NCI-H510A treated with DMSO at 0.1 percent for 48 hours (cell line): ENCODE measurements around the gene PKP3.
A peak's percentile ranks its signal among the peaks of the same experiment; 100 is the strongest.
"Not testable (repeated sequence)": the region's sequence is repeated elsewhere in the genome, so short reads cannot be mapped to it uniquely, and the experiment has no call there.

Experiments
- DNase-seq: peaks from one replicate; lab custom pipeline; 2025; lab: John Stamatoyannopoulos, UW

PKP3 gene

GRCh38 chr11:412641-413119 is 18.7 kb downstream of the PKP3 start:
- no peak for DNase-seq

GRCh38 chr11:413120-414081 is 19.4 kb downstream of the PKP3 start:
- no peak for DNase-seq

DNA sequence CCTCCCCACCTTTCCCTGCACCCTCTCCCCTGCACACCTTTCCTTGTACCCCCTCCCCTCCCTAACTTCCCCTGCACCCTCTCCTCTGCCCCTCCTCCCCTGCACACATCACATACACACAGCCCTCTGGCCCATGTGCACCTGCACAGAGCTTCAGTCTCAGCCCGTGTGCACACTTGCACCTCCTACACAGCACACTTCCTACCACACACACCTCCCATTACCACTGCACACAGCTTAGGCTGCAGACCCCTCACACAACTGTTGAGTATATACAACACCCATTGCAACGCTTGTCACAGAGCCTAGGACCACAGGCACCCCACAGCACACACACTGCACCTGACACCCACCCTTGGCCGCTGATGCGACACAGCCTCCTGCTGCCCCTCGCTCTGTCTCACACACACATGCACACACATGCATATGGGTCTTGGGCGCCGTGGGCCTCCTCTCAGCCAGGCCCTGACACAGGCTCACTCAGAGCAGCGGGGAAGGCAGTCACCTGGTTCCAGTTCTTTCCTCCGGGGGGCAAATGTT is 20.4 kb downstream of the PKP3 start:
- no peak for DNase-seq

- no peak for DNase-seq
Measured at GRCh38 chr11:415640-416041, 21.6 kb downstream of the PKP3 start.

DNA sequence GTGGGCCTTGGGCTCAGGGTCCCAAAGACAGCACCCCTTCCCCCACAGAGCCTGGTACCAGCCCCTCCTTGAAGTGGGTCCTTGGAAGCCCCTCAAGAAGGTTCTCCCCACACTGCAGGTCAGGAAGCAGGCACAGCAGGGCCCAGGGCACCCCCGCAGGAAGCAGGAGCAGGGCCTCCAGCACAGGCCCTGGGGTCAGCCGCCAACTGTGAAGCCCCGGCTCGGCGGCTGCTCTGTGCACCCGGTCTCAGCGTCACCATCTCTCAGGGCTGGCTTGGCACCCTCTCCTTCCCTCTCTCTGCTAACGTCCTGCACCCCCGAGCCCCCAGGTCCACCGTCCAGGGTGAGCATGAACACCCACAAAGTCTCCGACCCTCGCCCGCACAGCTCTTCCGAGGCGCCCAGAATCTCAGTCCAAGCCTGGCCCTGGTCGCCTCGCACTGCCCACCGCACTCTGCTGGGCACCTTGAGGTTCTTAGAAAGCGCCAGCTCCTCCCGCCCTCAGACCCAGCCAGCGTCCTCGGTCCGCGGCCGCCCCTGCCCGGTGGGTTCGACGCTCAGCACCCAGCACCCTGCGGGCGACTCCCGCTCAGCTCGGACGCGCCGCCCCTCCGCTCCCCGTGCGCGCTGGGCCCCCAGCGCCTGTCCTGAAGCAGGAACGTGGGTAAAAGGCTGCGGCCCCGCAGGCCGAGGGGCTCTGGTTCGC is 22.2 kb downstream of the PKP3 start:
- DNase-seq = no peak

GRCh38 chr11:416757-417621 is 23.0 kb downstream of the PKP3 start:
- DNase-seq = peak; percentile 59

DNA sequence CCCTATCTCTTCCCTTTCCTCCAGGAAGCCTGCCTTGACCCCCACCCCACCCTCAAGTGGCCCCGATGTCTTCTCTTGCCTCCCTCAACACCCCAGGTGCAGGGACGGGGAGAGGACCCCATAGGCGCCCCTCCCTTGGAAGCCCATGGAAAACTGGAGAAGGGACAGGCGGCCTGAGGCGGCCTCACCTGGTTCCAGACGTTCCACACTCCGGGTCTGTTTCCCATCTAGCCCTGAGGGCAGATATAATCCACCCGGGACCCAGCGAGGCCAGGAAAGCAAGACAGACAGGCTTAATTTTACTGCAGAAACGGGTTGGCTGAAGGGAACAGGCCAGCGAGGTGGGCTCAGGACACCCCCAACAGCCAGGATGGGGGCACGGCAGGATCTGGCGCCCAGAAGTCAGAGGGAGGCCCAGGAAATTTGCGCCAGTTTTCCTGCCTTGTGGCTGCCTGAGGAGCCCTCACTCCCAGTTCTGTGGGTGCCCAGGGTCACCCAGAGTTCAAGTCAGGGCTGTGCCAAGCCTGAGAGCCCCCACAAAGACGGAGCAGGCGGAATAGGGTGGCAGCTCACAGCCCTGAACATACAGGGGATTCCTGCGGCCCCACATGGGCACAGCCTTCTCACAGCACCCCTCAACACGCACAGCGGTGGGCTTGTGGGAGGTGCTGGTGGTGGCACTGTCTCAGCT is 23.8 kb downstream of the PKP3 start:
- DNase-seq = no peak

GRCh38 chr11:418343-419247 is 24.6 kb downstream of the PKP3 start:
- no peak for DNase-seq

DNA sequence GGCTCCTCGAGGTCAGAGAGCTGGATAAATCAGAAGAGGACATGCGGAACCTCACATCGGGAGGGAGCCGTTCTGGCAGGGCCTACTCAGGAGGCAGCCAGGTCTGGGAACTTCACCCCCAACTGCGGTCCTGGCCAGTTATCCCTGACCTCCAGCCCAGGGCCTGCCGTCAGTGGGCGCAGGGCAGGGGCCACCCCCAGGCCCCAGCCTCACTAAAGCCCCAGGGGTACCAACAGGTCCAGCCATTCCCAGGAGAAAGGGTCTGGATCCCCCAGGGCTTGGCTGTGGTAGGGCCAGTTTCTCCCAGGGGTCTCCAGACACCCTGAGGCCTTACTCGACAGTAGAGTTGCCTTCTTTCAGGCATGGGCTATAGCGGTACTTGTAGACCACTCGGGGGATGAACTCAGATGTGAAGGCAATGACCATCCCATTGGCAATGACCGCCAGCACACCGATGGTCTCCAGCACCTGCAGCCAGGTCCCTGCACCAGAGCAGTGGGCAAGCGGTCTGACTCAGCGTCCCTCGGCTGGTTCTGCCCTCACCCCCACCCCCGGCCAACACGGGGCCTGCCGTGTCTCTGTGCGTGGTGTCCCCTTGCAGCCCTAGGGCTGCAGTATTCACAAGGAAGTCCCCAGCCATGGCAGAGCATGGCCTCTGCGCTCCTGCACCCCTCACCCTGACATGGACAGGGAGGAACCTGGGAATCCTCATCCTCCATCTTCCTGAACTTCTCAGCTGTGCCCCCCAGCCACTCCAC is 25.4 kb downstream of the PKP3 start:
- DNase-seq = no peak

DNA sequence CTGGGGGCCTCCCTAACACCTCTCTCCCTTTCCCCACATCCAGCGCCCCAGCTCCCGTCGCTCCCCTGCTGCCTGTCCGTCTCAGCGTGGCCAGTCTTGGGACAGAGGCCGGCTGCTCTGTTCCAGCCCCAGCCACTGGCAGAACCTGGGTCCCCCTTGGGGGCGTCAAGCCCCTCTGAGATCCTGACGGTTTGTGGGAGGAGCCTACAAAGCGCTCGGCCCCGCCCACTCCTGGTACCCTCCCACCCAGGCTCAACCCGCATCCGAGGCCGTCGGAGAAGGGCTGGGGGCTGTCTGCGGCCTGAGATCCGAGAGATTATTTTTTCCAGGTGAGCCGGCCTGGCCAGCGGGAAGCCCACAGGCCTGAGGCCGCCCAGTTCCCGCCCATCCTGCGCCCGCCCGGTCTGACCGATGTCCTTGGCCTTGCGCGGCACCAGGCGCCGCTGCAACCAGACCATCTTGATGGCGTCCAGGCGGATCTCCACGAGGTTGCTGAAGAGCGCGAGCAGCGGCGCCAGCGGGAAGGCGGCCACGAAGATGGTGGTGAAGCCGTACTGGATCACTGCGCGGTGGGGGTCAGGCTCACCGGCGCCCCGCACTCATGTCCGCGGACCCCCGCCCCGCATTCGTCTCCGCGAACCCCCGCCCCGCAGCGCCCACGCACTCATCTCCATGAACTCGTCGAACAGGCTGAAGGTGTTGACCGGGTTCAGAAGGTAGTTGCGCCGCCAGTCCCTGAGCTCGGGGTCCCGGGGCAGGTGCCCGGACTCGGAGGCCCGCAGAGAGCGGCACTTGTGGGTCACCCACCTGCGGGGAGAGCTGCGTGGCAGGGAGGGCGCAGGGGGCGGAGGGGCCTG is 26.3 kb downstream of the PKP3 start:
- DNase-seq = no peak

DNA sequence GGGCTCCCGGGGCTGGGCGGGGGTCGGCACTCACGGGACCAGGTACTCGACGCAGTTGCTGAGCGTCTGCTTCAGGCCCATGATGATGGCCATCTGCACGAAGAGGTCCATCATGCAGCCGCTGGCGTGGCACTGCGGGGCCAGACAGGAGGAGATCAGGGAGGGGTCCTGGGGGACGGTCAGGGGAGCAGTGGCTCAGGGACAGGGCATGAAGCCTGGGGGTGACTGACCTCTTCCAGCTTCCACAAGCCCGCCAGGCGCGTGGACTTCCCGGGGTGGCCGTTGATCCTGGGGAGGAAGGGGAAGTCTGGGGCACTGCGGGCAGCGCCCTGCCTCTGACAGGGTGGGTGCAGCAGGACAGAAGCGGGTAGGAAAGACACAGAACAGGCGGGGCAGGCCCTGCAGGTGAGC is 26.9 kb downstream of the PKP3 start:
- no peak for DNase-seq

DNA sequence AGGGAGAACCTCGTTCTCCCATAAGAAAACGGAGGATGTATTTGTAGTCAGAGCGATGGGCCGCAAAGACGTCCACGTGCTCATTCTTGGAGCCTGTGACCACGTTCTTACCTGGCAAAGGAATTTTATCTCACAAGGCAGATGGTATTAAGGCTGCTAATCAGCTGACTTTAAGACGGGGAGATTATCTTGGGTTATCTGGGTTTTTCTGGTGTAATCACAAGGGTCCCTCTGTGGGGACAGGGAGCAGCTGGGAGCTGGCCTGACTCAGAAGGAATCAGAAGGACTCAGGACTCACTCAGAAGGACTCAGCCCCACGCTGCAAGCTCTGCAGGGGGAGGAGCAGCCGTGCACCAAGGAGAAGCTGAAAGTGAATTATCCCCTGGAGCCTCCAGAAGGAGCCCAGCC is 28.2 kb downstream of the PKP3 start:
- no peak for DNase-seq

GRCh38 chr11:424232-424631 is 30.2 kb downstream of the PKP3 start:
- DNase-seq = no peak

- DNase-seq = not testable (repeated sequence)
Measured at GRCh38 chr11:424766-425165, 30.8 kb downstream of the PKP3 start.

DNA sequence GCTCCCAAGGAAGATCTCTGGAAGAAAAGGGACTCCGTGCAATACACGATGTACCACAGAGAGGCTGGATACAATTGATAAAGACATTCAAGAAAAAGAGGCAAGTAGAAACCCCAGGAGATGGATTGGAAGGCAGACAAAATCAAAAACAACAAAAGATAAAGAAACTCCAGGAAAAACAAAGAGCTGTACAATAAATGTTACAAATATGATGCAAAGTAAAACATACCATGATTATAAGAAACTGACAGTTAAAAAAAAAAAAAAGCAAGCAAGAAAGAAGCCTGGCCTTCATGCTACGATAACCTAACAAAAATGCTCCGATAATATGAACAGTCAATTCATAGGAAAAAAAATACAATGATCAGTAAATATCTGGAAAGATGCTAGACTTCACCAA is 31.3 kb downstream of the PKP3 start:
- DNase-seq = no peak

DNA sequence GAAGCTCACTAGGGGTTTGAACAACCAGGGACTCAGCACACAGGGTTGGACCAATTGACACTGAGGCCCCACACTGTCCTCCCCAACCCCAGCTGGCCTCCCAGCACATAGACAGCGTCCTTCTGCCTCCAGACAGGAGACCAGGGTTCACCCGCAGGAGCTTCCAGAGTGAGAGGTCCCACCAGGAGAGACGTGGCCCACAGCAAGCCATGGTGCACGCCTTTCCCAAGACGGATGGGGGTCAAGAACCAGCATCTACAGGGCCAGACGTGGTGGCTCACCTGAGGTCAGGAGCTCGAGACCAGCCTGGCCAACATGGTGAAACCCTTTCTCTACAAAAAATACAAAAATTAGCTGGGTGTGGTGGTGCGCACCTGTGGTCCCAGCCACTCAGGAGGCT is 32.8 kb downstream of the PKP3 start:
- no peak for DNase-seq

- DNase-seq = no peak
Measured at GRCh38 chr11:428295-428694, 34.3 kb downstream of the PKP3 start.

DNA sequence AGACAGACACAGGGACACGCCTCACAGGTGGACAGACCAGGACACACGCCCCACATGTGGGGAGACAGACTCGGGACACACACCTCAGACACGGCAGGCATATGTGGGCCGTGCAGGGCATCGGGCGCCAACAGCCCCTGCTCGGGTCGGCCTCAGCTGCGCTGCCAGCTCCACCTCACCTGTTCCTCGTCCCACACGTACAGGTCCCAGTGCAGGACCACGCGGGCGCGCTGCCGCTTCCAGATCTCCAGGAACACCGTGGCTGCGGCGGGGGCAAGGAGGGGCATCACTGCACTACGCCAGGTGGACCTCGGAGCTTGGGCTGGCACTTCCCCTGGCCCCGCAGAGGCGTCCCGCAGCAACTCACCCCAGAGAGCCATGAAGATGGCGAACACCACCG is 35.4 kb downstream of the PKP3 start:
- DNase-seq = no peak
